Memory B cell (primary cell): Measurements from ENCODE around the gene PCSK2.

Experiments used
- ATAC-seq: fragments of 150-1000 bp; cut with Tn5 transposase; 2 replicates; pipeline ENCODE4 v1.10.0; 2021; ENCODE audit warnings: low read depth, mild to moderate bottlenecking, moderate library complexity
- DNase-seq, 2 donors: peaks; one replicate each; pipeline ENCODE4 v3.0.0; 2022; ENCODE audit warnings: low spot score in 2 of 2
- H3K27ac Mint-ChIP-seq: one replicate; pipeline ENCODE4 v1.8.0; 2022; ENCODE audit warnings: mild to moderate bottlenecking, moderate library complexity, mixed read lengths
- H3K27me3 Mint-ChIP-seq: one replicate; pipeline ENCODE4 v1.8.0; 2022; ENCODE audit warnings: mixed read lengths
- H3K36me3 Mint-ChIP-seq: one replicate; pipeline ENCODE4 v1.8.0; 2022; ENCODE audit warnings: mild to moderate bottlenecking, mixed read lengths
- H3K4me1 Mint-ChIP-seq: one replicate; pipeline ENCODE4 v1.8.0; 2022; ENCODE audit warnings: mixed read lengths
- H3K4me3 Mint-ChIP-seq: one replicate; pipeline ENCODE4 v1.8.0; 2022; ENCODE audit warnings: mild to moderate bottlenecking, moderate library complexity, mixed read lengths
- H3K9me3 Mint-ChIP-seq: one replicate; pipeline ENCODE4 v1.8.0; 2022; ENCODE audit warnings: mixed read lengths

PCSK2 gene

GRCh38 chr20:17295151-17295726 is 68.4 kb downstream of the PCSK2 start:
- H3K36me3 Mint-ChIP-seq = no peaks in the 10 kb centered on the region
- no peak overlapping the region for H3K4me3 Mint-ChIP-seq
- no peaks in the 10 kb centered on the region for H3K4me1 Mint-ChIP-seq
- no peaks in the 10 kb centered on the region for H3K27me3 Mint-ChIP-seq
- no peak for DNase-seq
- no peaks in the 10 kb centered on the region for H3K9me3 Mint-ChIP-seq
- no peak for ATAC-seq
- H3K27ac Mint-ChIP-seq = no peak overlapping the region

GRCh38 chr20:17295991-17296390 is 69.2 kb downstream of the PCSK2 start:
- Mint-ChIP-seq H3K9me3 (no peaks in the 10 kb centered on the region), H3K4me3 (no peak overlapping the region), H3K36me3 (no peaks in the 10 kb centered on the region), H3K4me1 (no peaks in the 10 kb centered on the region), H3K27ac (no peak overlapping the region), H3K27me3 (no peaks in the 10 kb centered on the region)
- ATAC-seq (no peak), DNase-seq (no peak)

DNA sequence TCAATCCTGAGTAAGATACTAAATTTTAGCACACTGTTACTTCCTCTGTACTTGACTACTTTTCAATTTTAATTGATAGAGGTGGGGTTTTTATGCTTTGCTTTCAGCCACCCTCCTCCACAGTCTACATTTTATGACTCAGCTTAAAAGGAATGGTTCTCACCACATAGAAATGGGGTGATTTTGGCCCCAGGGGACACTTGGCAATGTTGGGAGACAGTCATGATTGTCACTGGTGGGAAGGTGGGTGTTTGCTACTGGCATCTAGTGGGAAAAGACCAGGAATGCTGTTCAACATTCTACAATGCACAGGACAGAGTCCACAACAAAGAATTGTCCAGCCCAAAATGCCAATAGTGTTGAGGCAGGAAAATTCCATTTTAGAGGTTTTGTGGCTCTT is 71.3 kb downstream of the PCSK2 start:
- no peaks in the 10 kb centered on the region for H3K27me3 Mint-ChIP-seq
- H3K4me3 Mint-ChIP-seq = no peak overlapping the region
- no peak for ATAC-seq

GRCh38 chr20:17298751-17299150 is 71.9 kb downstream of the PCSK2 start:
- Mint-ChIP-seq H3K36me3 (no peaks in the 10 kb centered on the region), H3K4me1 (no peaks in the 10 kb centered on the region), H3K27ac (no peak overlapping the region), H3K27me3 (no peaks in the 10 kb centered on the region), H3K4me3 (no peak overlapping the region), H3K9me3 (no peaks in the 10 kb centered on the region)
- DNase-seq = no peak
- no peak for ATAC-seq

More for the DNA sequence above, 71.3 kb downstream of the PCSK2 start:
- Mint-ChIP-seq H3K9me3 (no peaks in the 10 kb centered on the region), H3K4me1 (no peaks in the 10 kb centered on the region), H3K36me3 (no peaks in the 10 kb centered on the region), H3K27ac (no peak overlapping the region)
- DNase-seq = no peak

DNA sequence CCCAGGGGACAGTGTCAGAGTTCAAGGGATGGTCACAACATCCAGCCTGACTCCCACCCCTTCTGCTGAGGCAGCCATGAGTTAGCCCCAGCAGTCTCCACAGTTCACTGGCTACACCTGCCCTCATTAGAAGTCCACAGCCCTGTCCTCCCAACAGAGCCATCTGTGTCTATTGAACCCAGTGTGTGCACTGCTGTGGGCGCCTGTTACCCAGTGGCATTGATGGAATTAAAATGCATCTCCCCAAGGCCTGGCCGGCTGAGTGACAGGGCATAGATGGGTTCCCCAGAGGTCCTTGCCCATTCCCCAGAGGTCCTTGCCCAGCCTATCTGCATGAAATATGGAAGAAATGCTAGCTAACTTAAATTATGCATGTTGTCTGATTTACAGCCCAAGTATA is 73.3 kb downstream of the PCSK2 start:
- no peak overlapping the region for H3K27ac Mint-ChIP-seq
- DNase-seq (no peak), ATAC-seq (no peak)
- no peak overlapping the region for H3K4me3 Mint-ChIP-seq
- H3K27me3 Mint-ChIP-seq = no peaks in the 10 kb centered on the region
- H3K4me1 Mint-ChIP-seq = no peaks in the 10 kb centered on the region
- no peaks in the 10 kb centered on the region for H3K9me3 Mint-ChIP-seq
- no peaks in the 10 kb centered on the region for H3K36me3 Mint-ChIP-seq

DNA sequence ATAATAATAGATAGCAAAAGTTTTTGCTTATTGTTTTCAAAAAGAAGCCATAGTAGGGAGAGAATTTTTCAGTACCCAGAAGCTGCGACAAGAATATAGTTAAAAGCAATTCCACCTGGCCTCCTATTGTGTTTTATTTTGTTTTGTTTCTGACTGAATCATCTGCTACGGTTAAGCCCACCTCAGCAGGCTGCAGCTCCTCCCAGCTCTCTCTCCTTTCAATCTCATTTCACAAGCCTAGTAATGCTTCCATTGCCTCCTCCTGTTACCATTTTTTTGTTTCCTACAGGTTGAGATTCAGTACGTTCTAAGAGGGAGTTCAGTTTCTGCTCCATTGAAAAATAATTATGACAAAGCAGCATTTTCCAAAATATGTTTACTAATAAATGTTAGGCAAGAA is 77.9 kb downstream of the PCSK2 start:
- ATAC-seq = no peak
- no peaks in the 10 kb centered on the region for H3K4me1 Mint-ChIP-seq
- H3K36me3 Mint-ChIP-seq = no peaks in the 10 kb centered on the region
- DNase-seq = no peak
- no peak overlapping the region for H3K4me3 Mint-ChIP-seq
- H3K9me3 Mint-ChIP-seq = peaks cover 6% of the 10 kb centered on the region
- no peaks in the 10 kb centered on the region for H3K27me3 Mint-ChIP-seq
- no peak overlapping the region for H3K27ac Mint-ChIP-seq

GRCh38 chr20:17306427-17306826 is 79.6 kb downstream of the PCSK2 start:
- Mint-ChIP-seq H3K4me3 (no peak overlapping the region), H3K27me3 (no peaks in the 10 kb centered on the region), H3K4me1 (no peaks in the 10 kb centered on the region), H3K27ac (no peak overlapping the region), H3K36me3 (no peaks in the 10 kb centered on the region), H3K9me3 (peaks cover 6% of the 10 kb centered on the region)
- no peak for ATAC-seq
- no peak for DNase-seq

GRCh38 chr20:17314264-17314663 is 87.4 kb downstream of the PCSK2 start:
- no peaks in the 10 kb centered on the region for H3K4me1 Mint-ChIP-seq
- H3K27me3 Mint-ChIP-seq = peaks cover 7% of the 10 kb centered on the region
- DNase-seq (no peak), ATAC-seq (no peak)
- no peak overlapping the region for H3K4me3 Mint-ChIP-seq
- H3K9me3 Mint-ChIP-seq = peaks cover 1% of the 10 kb centered on the region
- H3K36me3 Mint-ChIP-seq = no peaks in the 10 kb centered on the region
- no peak overlapping the region for H3K27ac Mint-ChIP-seq

GRCh38 chr20:17315407-17316231 is 88.8 kb downstream of the PCSK2 start:
- no peaks in the 10 kb centered on the region for H3K4me1 Mint-ChIP-seq
- H3K27me3 Mint-ChIP-seq = peaks cover 7% of the 10 kb centered on the region
- no peak overlapping the region for H3K27ac Mint-ChIP-seq
- ATAC-seq = no peak
- H3K9me3 Mint-ChIP-seq = no peaks in the 10 kb centered on the region
- DNase-seq = no peak
- no peaks in the 10 kb centered on the region for H3K36me3 Mint-ChIP-seq
- no peak overlapping the region for H3K4me3 Mint-ChIP-seq

GRCh38 chr20:17316316-17317038 is 89.6 kb downstream of the PCSK2 start:
- H3K9me3 Mint-ChIP-seq = no peaks in the 10 kb centered on the region
- DNase-seq = no peak
- H3K27ac Mint-ChIP-seq = no peak overlapping the region
- peaks cover 7% of the 10 kb centered on the region for H3K27me3 Mint-ChIP-seq
- H3K4me1 Mint-ChIP-seq = no peaks in the 10 kb centered on the region
- H3K36me3 Mint-ChIP-seq = no peaks in the 10 kb centered on the region
- H3K4me3 Mint-ChIP-seq = no peak overlapping the region
- no peak for ATAC-seq

DNA sequence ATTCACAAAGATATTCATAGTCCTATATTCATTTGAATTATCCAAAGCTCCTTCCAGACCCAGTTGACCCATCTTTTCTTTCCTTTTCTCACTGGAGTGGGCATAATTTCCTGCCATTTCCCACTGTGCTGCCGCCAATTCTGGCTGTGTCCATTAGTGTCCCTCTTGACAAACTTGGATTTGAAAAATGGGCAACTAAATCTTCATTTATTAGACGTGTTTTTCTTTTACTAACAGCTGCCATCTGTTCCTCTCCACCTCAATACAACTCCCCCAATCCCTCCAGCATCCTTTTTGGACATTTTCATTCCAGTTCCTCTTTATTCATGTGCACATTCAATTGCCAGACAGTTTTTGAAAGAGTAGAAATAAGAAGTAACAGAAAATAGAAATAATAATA is 90.5 kb downstream of the PCSK2 start:
- Mint-ChIP-seq H3K9me3 (no peaks in the 10 kb centered on the region), H3K36me3 (no peaks in the 10 kb centered on the region), H3K4me1 (no peaks in the 10 kb centered on the region), H3K4me3 (no peak overlapping the region), H3K27ac (no peak overlapping the region), H3K27me3 (peaks cover 7% of the 10 kb centered on the region)
- no peak for ATAC-seq
- DNase-seq = no peak

DNA sequence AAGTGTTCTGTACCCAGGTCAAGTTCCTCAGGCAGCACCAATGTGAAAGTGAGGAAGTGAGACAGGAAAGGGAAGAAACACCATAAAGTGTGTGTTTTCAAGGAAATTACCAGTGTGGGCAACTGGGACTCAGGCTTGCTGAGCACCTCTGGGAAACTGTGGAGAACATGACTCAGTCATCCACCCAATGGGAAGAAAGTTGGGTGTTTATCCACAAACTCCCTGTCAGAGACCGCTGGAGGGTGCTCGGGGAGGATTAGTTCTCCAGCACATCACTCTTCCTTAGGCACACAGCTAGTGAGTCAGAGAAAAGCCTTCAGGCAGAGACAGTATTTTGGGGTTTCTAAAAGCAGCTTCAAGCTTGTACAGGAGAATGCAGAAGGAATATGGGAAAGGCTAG is 93.6 kb downstream of the PCSK2 start:
- Mint-ChIP-seq H3K4me1 (no peaks in the 10 kb centered on the region), H3K27me3 (peaks cover 7% of the 10 kb centered on the region), H3K4me3 (no peak overlapping the region), H3K9me3 (no peaks in the 10 kb centered on the region), H3K36me3 (no peaks in the 10 kb centered on the region), H3K27ac (no peak overlapping the region)
- ATAC-seq (no peak), DNase-seq (no peak)

- H3K9me3 Mint-ChIP-seq = no peaks in the 10 kb centered on the region
- no peaks in the 10 kb centered on the region for H3K4me1 Mint-ChIP-seq
- no peak for ATAC-seq
- H3K27ac Mint-ChIP-seq = no peak overlapping the region
- DNase-seq = no peak
- peaks cover 7% of the 10 kb centered on the region for H3K27me3 Mint-ChIP-seq
- H3K4me3 Mint-ChIP-seq = no peak overlapping the region
- peaks cover 2% of the 10 kb centered on the region for H3K36me3 Mint-ChIP-seq
Observed at GRCh38 chr20:17326096-17326495, 99.3 kb downstream of the PCSK2 start.
